Endothelial cell of umbilical vein (primary cell): Measurements from ENCODE around the gene C2CD4B. TPM values are rescaled to one million over a fixed set of nuclear protein-coding genes. Genes with fewer than 3 reads are reported as not detected.

ENCODE experiments used
- BruUV-seq: library from RNA; stranded (reverse); fragments of 400-500 nt; replicated peaks from 2 replicates; lab custom pipeline; 2021; lab: Mats Ljungman, UMichigan
- CTCF ChIA-PET: fragments of 300-600, 350-600 bp; sonication (Branson Sonifier 250); formaldehyde crosslinking; loops from one replicate; lab custom pipeline; 2021; ENCODE audit warnings: antibody characterized with exemption, inconsistent platforms; lab: Charles Lee
- POLR2A ChIA-PET: fragments of 300-600, 350-600 bp; sonication (Branson Sonifier 250); formaldehyde crosslinking; loops from one replicate; lab custom pipeline; 2021; ENCODE audit warnings: antibody characterized with exemption, inconsistent platforms; lab: Charles Lee
- DNase-seq: peaks from one replicate; pipeline ENCODE4 v3.0.0-alpha.2; 2011; ENCODE audit warnings: low read depth, low spot score
- FAIRE-seq: peaks from 2 replicates; lab custom pipeline; 2011; peaks lifted over from hg19 to GRCh38; lab: Jason Lieb, UNC
- H2AFZ ChIP-seq: 2 replicates; pipeline ENCODE4 v1.6.0; 2012; ENCODE audit warnings: low read depth, low read length, control low read depth, inconsistent platforms
- H3K27ac ChIP-seq: 2 replicates; pipeline ENCODE4 v1.5.1; 2011; ENCODE audit warnings: low read depth, mild to moderate bottlenecking, control low read depth, low read length, moderate library complexity; ENCODE audit not compliant: insufficient read depth
- H3K27me3 ChIP-seq, 2 experiments: 2 replicates each; pipeline versions ENCODE4 v1.6.0 to v1.6.1; 2011; ENCODE audit warnings: low read length in 2 of 2, mixed read lengths in 1 of 2; ENCODE audit not compliant: control insufficient read depth in 2 of 2, insufficient read depth in 2 of 2
- H3K36me3 ChIP-seq, 2 experiments: 2 replicates in 1 of 2; 3 replicates in 1 of 2; pipeline ENCODE4 v1.5.1; 2011; ENCODE audit warnings: low read length in 2 of 2, mild to moderate bottlenecking in 1 of 2, moderate library complexity in 1 of 2; ENCODE audit not compliant: control insufficient read depth in 2 of 2, insufficient read depth in 2 of 2; ENCODE audit errors: extremely low read depth in 1 of 2
- H3K4me1 ChIP-seq: 3 replicates; pipeline ENCODE4 v1.5.1; 2011; ENCODE audit warnings: mild to moderate bottlenecking, low read length; ENCODE audit not compliant: control insufficient read depth, insufficient read depth; ENCODE audit errors: extremely low read depth
- H3K4me2 ChIP-seq: 2 replicates; pipeline ENCODE4 v1.6.1; 2011; ENCODE audit warnings: low read length, control low read depth, mixed read lengths; ENCODE audit not compliant: insufficient read depth
- H3K4me3 ChIP-seq, 3 experiments: fragments of 200-600 bp in 1 of 3; sonication (generic), shearing (Covaris generic) in 1 of 3; replicated peaks in 1 of 3; 2 replicates each; pipeline ENCODE4 v1.5.1; 2011 to 2016; ENCODE audit warnings: control low read depth in 3 of 3, low read length in 3 of 3, mild to moderate bottlenecking in 2 of 3, inconsistent platforms in 1 of 3, low read depth in 1 of 3, moderate library complexity in 1 of 3; ENCODE audit not compliant: insufficient read depth in 1 of 3
- H3K79me2 ChIP-seq: 2 replicates; pipeline ENCODE4 v1.6.0; 2012; ENCODE audit warnings: low read length, inconsistent platforms; ENCODE audit not compliant: control insufficient read depth, insufficient read depth
- H3K9ac ChIP-seq: replicated peaks from 2 replicates; pipeline ENCODE3; 2011; ENCODE audit warnings: low read length, control low read depth; ENCODE audit not compliant: insufficient read depth; ENCODE audit errors: extremely low read depth
- H3K9me1 ChIP-seq: replicated peaks from 3 replicates; pipeline ENCODE4 v1.6.0; 2011; ENCODE audit warnings: mild to moderate bottlenecking, low read length; ENCODE audit not compliant: control insufficient read depth, insufficient read depth; ENCODE audit errors: extremely low read depth
- H3K9me3 ChIP-seq: replicated peaks from 2 replicates; pipeline ENCODE4 v1.5.1; 2012; ENCODE audit warnings: low read length, inconsistent platforms; ENCODE audit not compliant: control insufficient read depth, insufficient read depth
- H4K20me1 ChIP-seq: replicated peaks from 2 replicates; pipeline ENCODE3; 2011; ENCODE audit warnings: mild to moderate bottlenecking, low read length; ENCODE audit not compliant: control insufficient read depth, insufficient read depth; ENCODE audit errors: extremely low read depth
- CTCF ChIP-seq, 2 donors: IDR thresholded peaks; 1 replicate in 1 of 2; 2 replicates in 1 of 2; pipeline ENCODE4 v1.5.1; 2011; ENCODE audit warnings: low read length in 2 of 2, mild to moderate bottlenecking in 2 of 2, moderate library complexity in 2 of 2, control low read depth in 1 of 2, inconsistent platforms in 1 of 2, low read depth in 1 of 2; ENCODE audit not compliant: insufficient read depth in 1 of 2; ENCODE audit errors: extremely low read depth in 1 of 2
- EZH2 ChIP-seq: IDR thresholded peaks from 2 replicates; pipeline ENCODE4 v1.6.1; 2012; ENCODE audit warnings: borderline replicate concordance, low read depth, mild to moderate bottlenecking, moderate library complexity, low read length, inconsistent platforms; ENCODE audit not compliant: severe bottlenecking
- FOS ChIP-seq: IDR thresholded peaks from 2 replicates; pipeline ENCODE4 v1.6.1; 2011; ENCODE audit warnings: mild to moderate bottlenecking, low read length, moderate library complexity, borderline replicate concordance; ENCODE audit not compliant: insufficient read depth
- GATA2 ChIP-seq: IDR thresholded peaks from 2 replicates; pipeline ENCODE4 v1.7.0; 2011; ENCODE audit warnings: low read depth, mild to moderate bottlenecking, moderate library complexity, mixed read lengths, low read length; ENCODE audit not compliant: insufficient read length, insufficient read depth
- JUN ChIP-seq: IDR thresholded peaks from 2 replicates; pipeline ENCODE4 v1.6.1; 2011; ENCODE audit warnings: borderline replicate concordance, low read depth; ENCODE audit not compliant: insufficient read length, insufficient read depth
- MAX ChIP-seq: IDR thresholded peaks from 2 replicates; pipeline ENCODE4 v1.6.1; 2011; ENCODE audit not compliant: insufficient read depth, insufficient read length
- MYC ChIP-seq: IDR thresholded peaks from one replicate; pipeline ENCODE4 v1.6.1; 2011; ENCODE audit warnings: mild to moderate bottlenecking, low read depth, low read length
- POLR2A ChIP-seq: IDR thresholded peaks from 2 replicates; pipeline ENCODE4 v1.6.1; 2012; ENCODE audit warnings: low read depth, mild to moderate bottlenecking, control low read depth, low read length
- POLR2AphosphoS5 ChIP-seq: IDR thresholded peaks from 2 replicates; pipeline ENCODE4 v1.6.1; 2012; ENCODE audit warnings: low read depth, mild to moderate bottlenecking, control low read depth, low read length, moderate library complexity; ENCODE audit not compliant: insufficient read depth
- dilution Hi-C: fragments of 300-500 bp; cut with MboI; formaldehyde crosslinking; loops from one replicate; pipeline ENCODE4 v1.15.0; 2019; ENCODE audit warnings: low sequenced_read_pairs; ENCODE audit not compliant: extremely low pct_ligation_motif_present
- intact Hi-C: fragments of 100-400 bp; cut with micrococcal nuclease; formaldehyde crosslinking; loops from one replicate; pipeline ENCODE4 v1.10.0; 2022
- polyA plus RNA-seq, 4 experiments: library from polyadenylated mRNA; depleted of rRNA in 3 of 4; stranded (reverse) in 3 of 4; unstranded in 1 of 4; fragments of >200 nt; gene quantifications; 2 replicates each; pipeline versions ENCODE4 v1.2.1 to v1.2.3, GENCODE V29; 2011 to 2012; ENCODE audit warnings: missing spikeins in 1 of 4
- total RNA-seq: library from RNA; stranded (reverse); gene quantifications from 2 replicates; pipeline ENCODE4 v1.2.3, GENCODE V29; 2021

The C2CD4B gene
- total and polyA plus RNA-seq, 2 donors (not counting 3 experiments of a cell fraction or from before 2014, with no cell fraction given), result 28.4 to 31.7 TPM

GRCh38 chr15:62208884-62209283 is 43.8 kb upstream of the C2CD4B start:
- Histone ChIP-seq H3K4me3 (no peak overlapping the region), H4K20me1 (no peaks in the 10 kb centered on the region), H3K4me1 (no peaks in the 10 kb centered on the region), H3K36me3 (no peaks in the 10 kb centered on the region), H3K27me3 (peaks cover 4 to 6% of the 10 kb centered on the region in 2 experiments), H3K9me1 (no peaks in the 10 kb centered on the region), H3K9me3 (no peaks in the 10 kb centered on the region), H3K27ac (no peak overlapping the region), H3K4me2 (no peak overlapping the region), H2AFZ (no peak overlapping the region), H3K79me2 (no peaks in the 10 kb centered on the region), H3K9ac (no peak overlapping the region)
- intact Hi-C loops, result no loop called here
- DNase-seq, result no peak
- no TSS peak for BruUV-seq
- ChIA-PET CTCF (no interaction called here), POLR2A (no interaction called here)
- dilution Hi-C loops, result no loop called here
- TF ChIP-seq MAX (no peak), JUN (no peak), FOS (no peak), CTCF (IDR thresholded peaks at IDR 0.05; ENCODE audit: extremely low read depth in 1 of 2, insufficient read depth in 1 of 2, low read depth in 1 of 2, low read length in 2 of 2) (no peak), POLR2A (no peak), EZH2 (no peak), GATA2 (no peak), POLR2AphosphoS5 (no peak), MYC (no peak)
- no peak for FAIRE-seq
